ENCODE results near the gene ARL14EP. TPM values are rescaled to one million over a fixed set of nuclear protein-coding genes. Genes with fewer than 3 reads are reported as not detected.

Gene ARL14EP
- polyA plus RNA-seq, 2 of the 4 experiments (the other 2 are of a cell fraction), result 17.7 to 58.2 TPM

GRCh38 chr11:30292545-30292944, 30.4 kb upstream of the ARL14EP start:
- CTCF ChIA-PET, result interaction anchor here (1.7 kb wide), 1 partner anchor 49 kb away, joined by 3 read pairs; no protein-coding TSS in a partner anchor
- no peak for ATAC-seq

GRCh38 chr11:30295178-30295885, 27.6 kb upstream of the ARL14EP start:
- DNase-seq (ENCODE audit: low read depth in 1 of 2, low spot score in 1 of 2) (no peak), ATAC-seq (no peak), FAIRE-seq (no peak)
- Histone ChIP-seq H3K9me3 (no peaks in the 10 kb centered on the region), H3K4me2 (no peak overlapping the region), H3K4me3 (no peak overlapping the region), H3K4me1 (no peaks in the 10 kb centered on the region), H3K27ac (no peak overlapping the region)
- TF ChIP-seq EHMT2 (IDR thresholded peaks at IDR 0.05; ENCODE audit: low read depth) (no peak), ZFP36 (IDR thresholded peaks at IDR 0.05; ENCODE audit: borderline replicate concordance, partially characterized antibody) (no peak), MAZ (IDR thresholded peaks at IDR 0.05; ENCODE audit: borderline replicate concordance, low read depth, low read length) (no peak), CBX2 (IDR thresholded peaks at IDR 0.05; ENCODE audit: borderline replicate concordance, low read depth) (no peak), NR3C1 (IDR thresholded peaks at IDR 0.05) (no peak), HMGXB4 (CRISPR knock-in tag; IDR thresholded peaks at IDR 0.05; ENCODE audit: borderline replicate concordance) (no peak), EHF (CRISPR knock-in tag; IDR thresholded peaks at IDR 0.05) (no peak), EP300 (IDR thresholded peaks at IDR 0.05) (no peak), ZNF302 (CRISPR knock-in tag; IDR thresholded peaks at IDR 0.05) (no peak), RFX5 (IDR thresholded peaks at IDR 0.05) (no peak), CHD4 (IDR thresholded peaks at IDR 0.05; ENCODE audit: borderline replicate concordance) (no peak), TFCP2L1 (CRISPR knock-in tag; IDR thresholded peaks at IDR 0.05) (no peak), RCOR1 (IDR thresholded peaks at IDR 0.05; ENCODE audit: low read depth, low read length) (no peak), NFE2L2 (conservative IDR thresholded peaks at IDR 0.05; ENCODE audit: low read length) (no peak), FOXS1 (CRISPR knock-in tag; IDR thresholded peaks at IDR 0.05) (no peak), HDAC2 (IDR thresholded peaks at IDR 0.05) (no peak), FOSL2 (IDR thresholded peaks at IDR 0.05) (no peak), FOSL2 (CRISPR knock-in tag; IDR thresholded peaks at IDR 0.05) (no peak)
- TF ChIP-seq, protein P1, sequence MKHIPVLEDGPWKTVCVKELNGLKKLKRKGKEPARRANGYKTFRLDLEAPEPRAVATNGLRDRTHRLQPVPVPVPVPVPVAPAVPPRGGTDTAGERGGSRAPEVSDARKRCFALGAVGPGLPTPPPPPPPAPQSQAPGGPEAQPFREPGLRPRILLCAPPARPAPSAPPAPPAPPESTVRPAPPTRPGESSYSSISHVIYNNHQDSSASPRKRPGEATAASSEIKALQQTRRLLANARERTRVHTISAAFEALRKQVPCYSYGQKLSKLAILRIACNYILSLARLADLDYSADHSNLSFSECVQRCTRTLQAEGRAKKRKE (CRISPR knock-in tag; IDR thresholded peaks at IDR 0.05; ENCODE audit: low read depth), result no peak
- TF ChIP-seq, protein P2, sequence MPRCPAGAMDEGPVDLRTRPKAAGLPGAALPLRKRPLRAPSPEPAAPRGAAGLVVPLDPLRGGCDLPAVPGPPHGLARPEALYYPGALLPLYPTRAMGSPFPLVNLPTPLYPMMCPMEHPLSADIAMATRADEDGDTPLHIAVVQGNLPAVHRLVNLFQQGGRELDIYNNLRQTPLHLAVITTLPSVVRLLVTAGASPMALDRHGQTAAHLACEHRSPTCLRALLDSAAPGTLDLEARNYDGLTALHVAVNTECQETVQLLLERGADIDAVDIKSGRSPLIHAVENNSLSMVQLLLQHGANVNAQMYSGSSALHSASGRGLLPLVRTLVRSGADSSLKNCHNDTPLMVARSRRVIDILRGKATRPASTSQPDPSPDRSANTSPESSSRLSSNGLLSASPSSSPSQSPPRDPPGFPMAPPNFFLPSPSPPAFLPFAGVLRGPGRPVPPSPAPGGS (IDR thresholded peaks at IDR 0.05), result no peak
- 9% methylated on average over 8 of the region's 8 CpGs for WGBS (ENCODE audit: missing lambda C conversion rate)
- POLR2A ChIA-PET, result no interaction called here
- CTCF ChIA-PET, result interaction anchor here (1.0 to 2.5 kb wide), 2 partner anchors 14 to 15 kb away, joined by 3 to 5 read pairs; no protein-coding TSS in a partner anchor

More at GRCh38 chr11:30292545-30292944, 30.4 kb upstream of the ARL14EP start:
- Histone ChIP-seq H3K9me3 (no peaks in the 10 kb centered on the region), H3K27ac (no peak overlapping the region), H3K4me1 (no peaks in the 10 kb centered on the region), H3K4me2 (no peak overlapping the region), H3K4me3 (no peak overlapping the region)
- POLR2A ChIA-PET, result no interaction called here
- DNase-seq (ENCODE audit: low read depth in 1 of 2, low spot score in 1 of 2) (no peak), FAIRE-seq (no peak)
- TF ChIP-seq RARB (CRISPR knock-in tag; IDR thresholded peaks at IDR 0.05), result no peak
- WGBS (ENCODE audit: missing lambda C conversion rate), result 31% methylated on average over 2 of the region's 2 CpGs
